Activated CD4-positive, CD25-positive, alpha-beta regulatory T cell treated with anti-CD3 and anti-CD28 coated beads, Interleukin-2, amount 50 U/mL, for 72 hours (primary cell): Measurements from ENCODE around the gene DOK4.

Experiments used
- DNase-seq: peaks from one replicate; pipeline ENCODE4 v3.0.0; 2021

The DOK4 gene

GRCh38 chr16:57485916-57486857 is at the start of gene DOK4:
Gene DOK4 (minus strand): TSS chr16:57486493. CDS start chr16:57479507, 6,986 bp downstream.
- DNase-seq: peak; percentile 83

- DNase-seq: peak; percentile 93
These were observed 49.5 kb upstream of the DOK4 start for GRCh38 chr16:57535680-57536305.

GRCh38 chr16:57534881-57535658 is 48.8 kb upstream of the DOK4 start:
- no peak for DNase-seq

- no peak for DNase-seq
These were observed 48.1 kb upstream of the DOK4 start for GRCh38 chr16:57534337-57534880.

- no peak for DNase-seq
These were observed 47.4 kb upstream of the DOK4 start for GRCh38 chr16:57533431-57534336.

GRCh38 chr16:57532266-57532625 is 46.0 kb upstream of the DOK4 start:
- DNase-seq: no peak

- no peak for DNase-seq
These were observed 45.5 kb upstream of the DOK4 start for GRCh38 chr16:57531635-57532265.

- no peak for DNase-seq
These were observed 44.9 kb upstream of the DOK4 start for GRCh38 chr16:57531253-57531575.

GRCh38 chr16:57530522-57531252 is 44.4 kb upstream of the DOK4 start:
- no peak for DNase-seq

- peak; percentile 58 for DNase-seq
These were observed 43.8 kb upstream of the DOK4 start for GRCh38 chr16:57530104-57530521.

- no peak for DNase-seq
These were observed 43.3 kb upstream of the DOK4 start for GRCh38 chr16:57529391-57530103.

GRCh38 chr16:57528499-57529390 is 42.5 kb upstream of the DOK4 start:
- DNase-seq: no peak

GRCh38 chr16:57527610-57528360 is 41.5 kb upstream of the DOK4 start:
- DNase-seq: no peak

- no peak for DNase-seq
These were observed 40.7 kb upstream of the DOK4 start for GRCh38 chr16:57527027-57527426.

GRCh38 chr16:57526498-57526897 is 40.2 kb upstream of the DOK4 start:
- DNase-seq: no peak

GRCh38 chr16:57525761-57526160 is 39.5 kb upstream of the DOK4 start:
- DNase-seq: no peak

- DNase-seq: no peak
These were observed 36.7 kb upstream of the DOK4 start for GRCh38 chr16:57522960-57523359.

GRCh38 chr16:57519796-57520360 is 33.6 kb upstream of the DOK4 start:
- peak; percentile 83 for DNase-seq
